GM19025 (cell line): ENCODE results near the gene TFEB.

Source experiments
- ATAC-seq: cut with Tn5 transposase; IDR thresholded peaks from one replicate; pipeline ENCODE4 v1.9.1; 2021; ENCODE audit warnings: mild to moderate bottlenecking, low read depth, moderate library complexity; ENCODE audit not compliant: unreplicated experiment

The TFEB gene

GRCh38 chr6:41740366-41741162, 5.2 kb upstream of the TFEB start:
- no peak for ATAC-seq

DNA sequence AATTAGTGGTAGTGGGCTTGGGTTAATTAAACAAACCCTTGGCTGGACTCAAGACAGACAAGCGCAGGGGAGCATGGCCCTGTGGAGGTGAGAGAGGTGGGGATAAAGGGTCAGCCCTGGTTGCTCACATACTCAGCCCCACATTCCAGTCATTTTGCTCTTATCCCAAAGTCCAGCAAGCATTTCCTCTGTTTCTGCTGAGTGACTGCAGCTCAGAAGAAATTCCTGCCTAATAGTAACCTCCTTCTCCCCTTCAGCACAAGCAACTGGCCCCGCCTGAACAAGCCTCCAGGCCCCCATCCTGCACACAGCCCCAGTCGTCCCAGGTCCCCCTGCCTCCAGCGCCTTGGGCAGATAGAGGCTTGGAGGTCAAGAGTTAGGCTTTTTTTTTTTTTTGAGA, 3.6 kb upstream of the TFEB start:
- no peak for ATAC-seq

DNA sequence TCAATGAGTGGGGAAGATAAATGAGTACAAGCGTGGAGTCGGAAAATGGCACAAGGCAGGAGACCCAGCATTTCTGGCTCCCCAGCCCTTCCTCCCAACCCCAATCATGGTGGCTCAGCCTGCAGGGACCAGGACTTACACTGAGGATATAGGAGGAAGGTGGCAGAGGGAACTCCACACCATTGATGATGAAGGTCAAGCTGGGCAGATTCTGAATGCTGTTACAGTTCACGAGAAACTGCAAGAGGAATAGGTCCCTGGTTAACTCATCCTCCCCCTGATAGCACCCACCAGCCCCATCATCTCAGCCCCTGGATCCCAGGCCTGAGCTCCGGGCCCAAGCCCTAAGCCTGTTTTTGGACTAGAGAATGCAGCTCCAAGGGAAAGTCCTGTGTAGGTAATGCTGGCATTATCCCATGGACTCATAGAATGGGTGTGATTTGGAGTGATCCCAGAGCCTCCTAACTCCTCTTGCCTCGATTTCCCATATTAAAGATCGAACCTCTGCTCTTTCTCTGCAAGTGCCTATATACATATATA, 2.3 kb upstream of the TFEB start:
- no peak for ATAC-seq

DNA sequence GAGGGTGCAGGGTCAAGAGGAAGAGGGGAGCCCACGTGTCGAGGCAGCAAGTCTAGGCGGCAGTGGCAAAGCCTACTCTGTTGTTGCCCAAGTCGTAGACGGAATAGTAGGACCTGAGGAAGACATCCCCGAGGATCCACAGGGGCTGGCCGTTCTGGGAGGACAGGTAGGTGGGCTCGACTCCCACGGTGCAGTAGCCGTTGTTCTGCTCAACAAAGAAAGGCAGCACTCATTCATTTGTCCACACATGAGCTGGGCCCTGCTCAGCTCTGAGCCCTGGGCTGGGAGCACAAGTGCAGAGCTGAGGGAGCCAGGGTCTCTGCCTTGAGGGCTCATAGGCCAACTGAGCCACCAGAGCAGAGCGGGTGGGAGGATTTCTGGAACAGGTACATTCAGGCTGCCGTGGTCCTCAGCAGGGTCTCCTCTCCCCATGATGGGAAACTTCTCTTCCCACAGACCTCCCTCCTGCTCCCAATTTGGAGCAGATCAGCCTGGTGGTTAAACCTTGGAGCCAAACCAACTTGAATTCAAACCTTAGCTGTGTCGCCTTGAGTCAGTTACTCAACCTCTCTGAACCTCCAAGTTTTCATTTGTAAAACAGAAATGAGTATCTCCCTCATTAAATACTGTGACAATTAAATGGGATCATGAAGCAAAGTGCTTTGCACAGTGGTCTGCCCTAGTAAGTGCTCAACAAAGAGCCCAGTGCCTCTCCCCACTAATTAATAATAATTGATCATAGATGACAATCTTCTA, 1.6 kb upstream of the TFEB start:
- no peak for ATAC-seq

DNA sequence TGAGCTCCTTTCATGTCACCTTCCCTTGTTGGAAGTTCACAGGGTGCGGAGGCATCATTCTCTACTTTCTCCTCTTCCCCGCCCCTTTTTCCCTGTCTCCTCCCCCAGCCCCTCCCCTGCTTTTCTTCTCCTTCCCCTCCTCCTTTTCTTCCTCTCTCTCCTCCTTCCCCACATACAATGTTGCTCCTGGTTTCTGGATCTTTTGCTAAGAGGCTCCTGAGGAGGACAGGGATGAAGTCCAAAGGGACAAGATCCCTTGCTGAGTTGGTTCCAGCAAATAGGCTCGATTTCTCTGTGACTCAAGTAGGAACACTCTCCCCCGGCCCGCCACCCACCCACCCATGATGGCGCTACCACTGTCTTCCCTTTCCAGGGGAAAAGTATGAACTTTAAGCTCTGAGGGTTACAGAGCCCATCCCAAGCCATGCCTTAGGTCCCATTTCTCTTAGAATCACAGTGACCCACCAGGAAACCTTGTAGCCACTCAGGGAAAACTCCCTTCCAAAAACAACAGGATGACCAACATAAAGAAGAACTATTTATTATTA, 852 bp upstream of the TFEB start:
- ATAC-seq: no peak

GRCh38 chr6:41734666-41735426, 562 bp downstream of the TFEB start:
- ATAC-seq: peak; percentile 14

DNA sequence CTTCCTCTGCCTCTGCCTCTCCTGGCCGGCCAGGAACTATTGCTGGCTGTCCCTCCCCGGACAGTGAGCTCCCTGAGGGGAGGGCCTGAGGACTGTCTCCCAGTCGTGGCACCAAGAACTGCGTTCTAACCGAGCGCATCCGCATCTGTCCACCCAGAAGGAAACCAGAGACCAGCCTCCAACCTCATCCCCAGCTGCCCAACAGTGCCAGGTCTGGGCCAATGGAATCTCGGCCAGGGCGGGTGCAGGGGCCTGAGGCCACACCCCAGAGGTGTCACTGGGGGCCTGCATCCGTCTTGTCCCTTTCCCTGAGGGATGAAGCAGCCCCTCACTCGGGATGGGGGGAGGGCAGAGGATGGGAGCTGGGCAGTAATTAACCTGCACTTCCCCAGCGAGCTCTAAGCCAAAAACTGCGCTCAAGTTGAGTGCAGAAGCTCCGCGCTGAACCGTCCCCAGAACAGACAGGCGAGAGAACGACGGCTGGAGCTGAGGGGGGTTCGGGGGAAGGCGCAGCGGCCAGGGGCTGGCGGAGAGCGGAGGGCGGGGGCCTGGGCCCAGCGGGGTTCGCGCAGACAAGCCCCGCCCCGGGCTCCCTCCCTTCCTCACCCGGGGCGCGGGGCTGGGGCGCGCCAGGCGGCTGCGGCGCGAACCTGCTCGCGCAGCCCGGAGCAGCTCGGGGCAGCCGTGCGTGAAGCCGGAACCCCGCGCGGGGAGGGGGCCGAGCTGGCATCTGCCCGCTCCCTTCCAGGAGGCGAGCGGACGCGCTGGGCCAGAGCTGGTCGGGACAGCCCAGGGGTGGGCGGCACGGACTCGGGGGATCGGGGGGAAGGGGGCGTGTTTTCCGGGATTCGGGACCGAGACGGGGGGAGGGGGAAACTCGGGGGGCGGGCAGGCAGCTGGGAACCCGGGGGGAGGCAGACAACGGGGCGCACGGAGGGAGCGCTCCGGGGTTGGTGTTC, 1.4 kb downstream of the TFEB start:
- peak; percentile 36 for ATAC-seq

DNA sequence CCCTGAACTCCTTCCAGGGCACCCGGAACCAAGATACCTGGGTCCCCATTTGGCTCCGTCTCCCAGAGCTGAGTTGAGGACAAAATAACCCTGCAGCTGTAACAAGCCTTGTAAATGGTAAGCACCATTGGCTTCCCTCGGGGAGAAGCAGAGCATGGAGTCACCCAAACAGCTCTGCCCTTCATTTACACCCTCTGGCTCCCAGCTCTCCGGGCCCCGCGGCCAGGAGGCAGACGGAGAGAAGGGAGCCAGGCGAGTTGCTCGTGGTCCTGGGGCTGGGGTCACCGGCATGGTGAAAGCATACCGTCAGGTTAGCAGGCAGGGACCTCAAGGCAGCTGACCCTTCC, 2.1 kb downstream of the TFEB start:
- ATAC-seq: no peak

GRCh38 chr6:41732591-41733359, 2.6 kb downstream of the TFEB start:
- peak; percentile 28 for ATAC-seq

DNA sequence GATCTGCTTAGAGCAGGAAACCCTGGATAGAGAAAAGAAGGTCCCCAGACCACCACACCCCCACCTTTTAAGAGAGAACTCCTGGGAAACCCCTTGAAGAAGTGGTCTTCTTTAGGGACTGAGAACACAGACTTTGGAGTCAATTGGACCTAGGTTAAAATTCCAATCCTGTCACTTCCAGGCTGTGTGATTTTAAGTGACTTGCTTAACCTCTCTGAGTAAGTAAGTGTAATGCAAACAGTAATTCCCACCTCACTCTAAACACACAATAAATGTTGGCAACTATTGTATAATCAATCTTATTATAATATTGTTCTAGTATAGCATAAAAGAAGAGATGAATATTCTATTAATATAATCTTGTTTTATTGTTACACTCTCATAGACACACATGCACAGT, 3.3 kb downstream of the TFEB start:
- no peak for ATAC-seq

DNA sequence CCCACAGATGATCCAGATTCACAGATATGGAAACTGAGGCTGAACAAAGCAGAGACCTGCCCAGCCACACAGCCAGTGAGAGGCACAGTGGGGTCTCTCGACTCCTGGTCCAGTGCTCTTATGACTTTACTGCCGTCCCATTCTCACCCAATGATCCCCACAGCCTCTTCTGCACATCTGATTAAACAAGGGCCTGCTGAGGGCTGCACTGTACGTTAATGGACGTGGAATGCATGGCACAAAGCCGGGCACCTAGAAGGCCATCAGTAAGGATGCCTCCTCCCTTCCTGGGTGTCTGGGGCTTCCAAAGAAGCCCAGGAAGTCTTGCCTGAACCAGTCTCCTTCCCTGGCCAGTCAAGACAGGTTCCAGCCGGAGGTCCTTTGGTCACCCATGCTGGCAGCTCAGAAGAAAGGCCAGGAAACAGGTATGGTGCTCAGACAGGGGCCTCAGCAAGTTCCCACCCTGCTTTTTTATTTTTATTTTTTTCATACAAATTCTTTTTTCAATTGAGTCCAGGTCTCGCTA, 3.8 kb downstream of the TFEB start:
- ATAC-seq: no peak

- ATAC-seq: no peak
These were observed 4.6 kb downstream of the TFEB start for GRCh38 chr6:41730531-41731436.

- no peak for ATAC-seq
These were observed 5.8 kb downstream of the TFEB start for GRCh38 chr6:41729624-41730023.

DNA sequence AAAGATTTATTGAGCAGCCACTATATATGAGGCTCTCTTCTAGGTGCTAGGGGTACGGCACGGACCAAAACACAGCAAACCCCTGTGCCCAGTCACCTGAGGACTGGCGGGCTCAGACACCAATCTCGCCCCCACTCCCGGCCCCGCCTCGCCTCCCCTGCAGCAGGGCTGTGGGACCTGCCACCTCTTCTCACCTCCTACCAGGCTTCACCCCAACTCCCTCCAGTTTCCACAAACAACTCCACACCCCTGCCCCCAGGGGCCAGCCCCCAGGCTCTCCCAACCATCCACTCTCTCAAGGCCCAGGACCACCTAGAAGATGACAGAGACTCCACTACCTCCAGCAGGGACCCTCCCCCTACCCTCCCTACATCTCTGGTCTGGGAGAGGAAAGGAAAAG, 6.5 kb downstream of the TFEB start:
- ATAC-seq: no peak

DNA sequence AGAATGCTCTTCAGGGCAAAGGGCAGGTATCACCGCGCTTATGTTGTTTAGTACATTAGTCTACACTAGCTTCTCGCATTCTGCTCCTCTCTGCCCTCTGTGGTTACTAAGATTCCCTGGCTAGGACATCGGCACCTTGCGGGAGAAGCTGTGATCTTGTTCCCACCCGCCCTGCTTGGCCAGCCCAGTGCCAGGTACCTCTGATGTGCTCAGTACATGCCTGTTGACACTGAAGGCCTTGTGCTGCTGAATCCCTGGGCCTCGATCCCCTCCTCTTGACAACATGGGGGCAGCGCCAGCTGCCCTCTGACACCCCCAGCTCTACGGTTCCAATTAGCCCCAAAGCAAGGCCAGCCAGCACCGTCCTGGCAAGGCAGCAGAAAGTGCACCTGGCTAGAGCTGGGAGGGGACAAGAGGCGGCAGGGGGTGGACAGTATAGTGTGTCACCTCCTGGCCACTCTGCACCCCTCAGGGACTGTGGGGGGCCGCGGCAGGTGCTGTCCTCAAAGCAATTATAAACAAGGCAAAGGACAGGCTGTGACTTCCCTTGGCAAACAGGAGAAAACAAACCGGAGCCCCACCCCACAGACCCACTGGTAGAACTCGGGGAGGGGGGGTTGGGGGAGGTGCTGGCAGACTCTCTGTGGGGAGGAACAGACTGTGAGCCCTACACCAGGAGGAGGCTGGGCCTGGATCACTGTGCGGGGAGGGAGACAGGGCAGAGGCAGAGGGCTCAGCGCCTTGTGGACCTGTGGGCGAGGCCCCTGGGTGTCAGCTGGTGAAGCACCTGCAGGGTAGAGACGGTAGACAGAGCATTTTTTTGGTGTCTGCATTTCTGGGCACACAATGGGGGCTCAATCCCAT, 7.1 kb downstream of the TFEB start:
- ATAC-seq: no peak

DNA sequence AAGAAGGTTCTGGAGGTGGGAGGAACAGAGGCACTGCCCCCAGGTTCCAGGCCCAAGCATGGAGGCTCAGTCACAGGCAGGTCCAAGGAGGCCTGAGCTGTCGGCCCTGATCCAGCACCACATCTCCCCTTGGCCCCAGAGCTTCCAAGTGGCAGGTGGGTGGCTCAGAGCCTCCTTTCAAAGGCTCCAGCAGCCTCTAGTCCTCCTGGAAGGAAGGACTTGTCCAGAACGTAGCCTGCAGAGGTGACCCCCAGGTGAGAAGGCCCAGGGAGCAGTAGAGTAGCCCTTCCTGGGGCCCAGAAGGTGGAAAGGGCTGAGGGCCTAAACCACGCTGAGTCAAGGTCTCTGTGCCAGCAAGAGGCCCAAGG, 7.7 kb downstream of the TFEB start:
- no peak for ATAC-seq

- ATAC-seq: no peak
These were observed 8.5 kb downstream of the TFEB start for GRCh38 chr6:41726876-41727275.
